Measurements from ENCODE around the gene ZKSCAN3.
A peak's percentile ranks its signal among the peaks of the same experiment; 100 is the strongest.

Gene ZKSCAN3

DNA sequence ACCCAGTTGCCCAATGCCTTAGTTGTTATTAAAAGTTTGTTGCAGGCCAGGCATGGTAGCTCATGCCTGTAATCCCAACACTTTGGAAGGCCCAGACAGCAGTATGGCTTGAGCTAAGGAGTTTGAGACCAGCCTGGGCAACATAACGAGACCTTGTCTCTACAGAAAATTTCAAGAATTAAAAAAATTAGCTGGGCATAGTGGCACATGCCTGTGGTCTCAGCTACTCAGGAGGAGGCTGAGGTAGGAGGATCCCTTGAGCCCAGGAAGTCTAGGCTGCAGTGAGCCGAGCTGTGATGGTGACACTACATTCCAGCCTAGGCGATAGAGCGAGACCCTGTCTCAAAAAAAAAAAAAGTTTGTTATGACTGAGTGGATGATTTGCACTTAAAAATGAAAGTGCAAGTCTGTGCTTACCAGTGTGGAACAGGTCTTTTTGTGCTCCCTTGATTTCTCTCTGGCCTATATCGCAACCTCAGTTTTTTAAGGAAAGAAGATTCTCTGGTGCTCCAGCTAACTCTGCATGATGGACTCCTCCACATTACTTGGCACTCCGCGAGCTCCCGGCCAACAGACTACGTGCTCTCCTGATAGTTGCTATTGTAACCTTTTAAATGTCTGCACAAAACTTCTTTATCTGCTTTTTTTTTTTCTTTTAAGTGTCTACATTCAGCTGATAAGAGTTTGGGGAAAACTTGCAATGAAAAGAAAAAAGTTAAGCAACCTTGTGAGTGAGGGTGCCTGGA lies 22.1 kb downstream of the ZKSCAN3 start:
- no peak overlapping the region for H3K27ac Mint-ChIP-seq
- H3K4me3 Mint-ChIP-seq, result peak overlapping the region in 1 of 2 donors; percentile 39
- peaks cover 13 to 16% of the 10 kb centered on the region in 2 donors for H3K36me3 Mint-ChIP-seq
- no peaks in the 10 kb centered on the region for H3K27me3 Mint-ChIP-seq
- peak; percentile 82 to 87 for ATAC-seq (replicated peaks)
- H3K9me3 Mint-ChIP-seq, result no peaks in the 10 kb centered on the region
- no peak for DNase-seq
- peaks cover 8 to 20% of the 10 kb centered on the region in 2 donors for H3K4me1 Mint-ChIP-seq

DNA sequence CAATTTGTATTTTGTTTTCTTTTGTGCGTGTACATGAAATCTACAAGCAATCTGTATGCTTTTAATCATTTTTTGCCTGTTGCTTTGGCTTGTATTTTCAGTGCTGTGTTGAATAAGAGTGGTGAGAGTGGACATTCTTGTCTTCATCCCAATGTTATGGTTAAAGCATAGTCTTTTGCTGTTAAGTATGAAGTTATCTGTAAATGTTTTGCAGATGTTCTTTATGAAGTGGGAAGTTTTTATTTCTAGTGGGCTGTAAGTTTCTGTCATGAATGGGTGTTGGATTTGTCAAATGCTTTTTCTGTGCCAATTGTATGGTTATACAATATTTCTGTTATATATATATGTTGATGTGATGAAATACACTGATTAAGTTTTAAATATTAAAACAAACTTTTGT lies 24.2 kb downstream of the ZKSCAN3 start:
- no peak for DNase-seq

DNA sequence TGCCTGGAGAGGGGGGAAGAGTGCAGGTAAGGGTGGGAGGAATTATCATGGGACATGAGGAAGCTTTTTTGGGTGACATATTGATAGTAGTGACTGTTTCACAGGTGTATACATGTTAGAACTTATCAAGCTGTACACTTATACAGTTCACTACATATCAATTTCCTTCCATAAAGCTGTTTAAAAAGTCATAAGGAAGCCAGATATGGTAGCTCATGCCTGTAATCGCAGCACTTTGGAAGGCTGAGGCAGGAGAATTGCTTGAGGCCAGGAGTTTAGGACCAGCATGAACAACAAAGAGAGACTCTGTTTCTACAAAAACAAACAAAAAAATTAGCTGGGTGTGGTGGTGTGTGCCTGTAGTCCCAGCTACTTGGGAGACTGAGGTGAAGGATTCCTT lies 28.1 kb downstream of the ZKSCAN3 start:
- Mint-ChIP-seq H3K9me3 (peaks cover 0 to 5% of the 10 kb centered on the region in 2 donors), H3K4me1 (peaks cover 10 to 22% of the 10 kb centered on the region in 2 donors), H3K27me3 (no peaks in the 10 kb centered on the region), H3K27ac (no peak overlapping the region), H3K4me3 (no peak overlapping the region), H3K36me3 (peaks cover 36 to 42% of the 10 kb centered on the region in 2 donors)
- DNase-seq (no peak), ATAC-seq (replicated peaks) (no peak)

More for the DNA sequence above, 24.2 kb downstream of the ZKSCAN3 start:
- Mint-ChIP-seq H3K4me1 (peaks cover 5 to 10% of the 10 kb centered on the region in 2 donors), H3K4me3 (no peak overlapping the region), H3K9me3 (peaks cover 0 to 3% of the 10 kb centered on the region in 2 donors), H3K27ac (no peak overlapping the region), H3K27me3 (no peaks in the 10 kb centered on the region), H3K36me3 (peaks cover 10 to 12% of the 10 kb centered on the region in 2 donors)
- ATAC-seq (replicated peaks), result no peak

DNA sequence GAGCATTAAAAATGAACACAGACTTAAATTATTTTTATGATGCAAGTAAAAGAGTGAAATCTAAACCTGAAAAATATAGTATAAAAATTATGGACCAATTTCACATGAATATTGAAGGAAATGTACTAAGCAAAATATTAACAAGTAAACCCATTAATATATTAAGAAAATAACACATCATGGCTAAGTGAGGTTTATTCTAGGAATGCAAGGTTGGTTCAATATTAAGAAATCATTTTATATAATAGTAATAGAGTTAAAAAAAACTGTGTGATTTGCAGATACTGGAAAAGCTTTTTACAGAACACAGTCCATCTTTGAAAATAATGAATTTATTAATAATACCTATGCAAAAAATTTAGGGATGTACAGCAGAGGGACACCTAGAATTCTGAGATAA lies 28.9 kb downstream of the ZKSCAN3 start:
- H3K9me3 Mint-ChIP-seq, result peaks cover 0 to 8% of the 10 kb centered on the region in 2 donors
- H3K36me3 Mint-ChIP-seq, result peaks cover 39 to 48% of the 10 kb centered on the region in 2 donors
- H3K4me3 Mint-ChIP-seq, result no peak overlapping the region
- no peaks in the 10 kb centered on the region for H3K27me3 Mint-ChIP-seq
- H3K27ac Mint-ChIP-seq, result no peak overlapping the region
- H3K4me1 Mint-ChIP-seq, result peaks cover 16 to 30% of the 10 kb centered on the region in 2 donors
- DNase-seq, result no peak
- ATAC-seq (replicated peaks), result no peak

DNA sequence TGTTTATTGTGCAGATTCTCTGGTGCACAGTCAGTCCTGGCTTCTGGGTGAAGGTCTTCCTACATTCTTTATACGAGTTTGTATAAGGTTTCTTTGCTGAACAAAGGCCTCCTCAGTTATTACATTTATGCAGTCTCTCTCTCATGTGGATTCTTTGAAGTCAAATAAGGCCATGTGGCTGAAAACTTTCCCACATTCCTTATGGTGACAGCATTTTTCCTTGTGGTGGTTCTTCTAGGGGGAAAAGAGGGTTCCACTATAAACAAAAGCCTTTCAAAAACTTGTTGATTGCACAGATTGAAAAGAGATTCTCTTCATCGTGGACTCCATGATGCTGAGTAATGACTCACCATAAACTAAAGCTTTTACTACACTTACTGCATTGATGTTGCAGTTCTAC lies 30.6 kb downstream of the ZKSCAN3 start:
- ATAC-seq (replicated peaks) (no peak), DNase-seq (no peak)
- Mint-ChIP-seq H3K4me1 (peaks cover 16 to 34% of the 10 kb centered on the region in 2 donors), H3K27ac (no peak overlapping the region), H3K4me3 (no peak overlapping the region), H3K9me3 (peaks cover 0 to 8% of the 10 kb centered on the region in 2 donors), H3K36me3 (peaks cover 36 to 42% of the 10 kb centered on the region in 2 donors), H3K27me3 (no peaks in the 10 kb centered on the region)

DNA sequence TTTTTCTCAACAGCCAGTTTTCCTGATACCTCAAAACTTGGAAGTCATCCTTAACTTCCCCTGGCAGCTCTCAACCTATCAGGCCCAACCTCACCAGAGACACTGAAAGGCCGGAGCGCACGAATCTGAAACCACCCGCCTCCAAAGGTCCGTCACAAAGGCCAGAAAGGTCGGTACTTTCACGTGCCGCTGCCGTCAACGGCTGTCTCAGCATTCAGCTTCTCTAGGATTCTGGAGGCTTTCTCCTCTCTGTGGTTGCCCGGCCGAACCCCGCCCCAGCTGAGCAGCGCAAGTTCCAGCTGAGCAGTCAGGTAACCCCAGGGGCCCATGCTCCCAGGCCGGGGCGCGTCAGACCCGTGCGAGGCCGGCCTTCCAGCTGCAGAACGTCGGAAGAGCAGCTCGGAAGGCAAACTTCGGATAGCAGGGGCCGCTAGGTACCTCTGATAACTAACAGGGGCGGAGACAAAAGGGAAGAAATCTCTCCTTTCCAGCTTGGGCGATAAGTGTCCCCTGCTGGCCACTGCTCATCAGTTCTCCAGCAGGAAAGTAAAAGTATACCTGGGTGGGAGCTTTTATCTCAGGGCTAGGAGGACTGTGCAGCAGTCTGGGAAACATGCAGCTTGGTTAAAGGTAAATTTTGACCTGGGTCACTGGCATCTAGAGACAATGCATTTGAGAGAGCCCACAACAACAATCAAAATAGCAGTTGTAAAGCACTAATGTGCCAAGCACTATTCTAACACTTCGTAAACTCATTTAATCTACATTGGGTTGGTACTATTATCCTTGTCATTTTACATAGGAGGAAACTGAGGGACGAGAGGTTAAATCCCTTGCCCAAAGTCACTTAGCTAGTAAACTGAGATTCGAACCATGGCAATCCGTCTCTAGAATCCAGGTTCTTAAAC lies 33.7 kb downstream of the ZKSCAN3 start:
- H3K27ac Mint-ChIP-seq, result peak overlapping the region; percentile 99

DNA sequence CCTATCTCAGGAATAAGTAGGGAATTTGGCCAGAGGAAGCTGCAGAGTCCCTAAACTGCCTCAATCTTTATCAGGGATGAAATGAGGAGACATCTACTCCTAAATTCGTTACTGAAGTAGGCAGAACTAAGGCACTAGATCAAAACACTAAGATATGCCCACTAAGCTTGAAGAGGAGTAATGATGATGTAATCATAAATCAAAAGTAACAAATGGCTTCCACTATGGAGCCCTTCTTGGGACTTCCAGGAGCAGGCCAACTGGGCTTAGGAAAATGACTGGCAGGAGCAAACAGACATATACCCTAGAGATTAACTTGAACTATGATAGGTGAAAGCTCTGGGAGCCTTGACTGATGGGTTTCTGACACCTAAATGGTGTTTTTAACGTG lies 34.4 kb downstream of the ZKSCAN3 start:
- Mint-ChIP-seq H3K4me1 (peaks cover 15 to 34% of the 10 kb centered on the region in 2 donors), H3K4me3 (no peak overlapping the region), H3K27ac (no peak overlapping the region), H3K27me3 (no peaks in the 10 kb centered on the region), H3K9me3 (peaks cover 0 to 6% of the 10 kb centered on the region in 2 donors), H3K36me3 (peaks cover 45 to 64% of the 10 kb centered on the region in 2 donors)
- no peak for ATAC-seq (replicated peaks)
- no peak for DNase-seq

More for the DNA sequence above, 33.7 kb downstream of the ZKSCAN3 start:
- peak overlapping the region; percentile 92 to 95 for H3K4me3 Mint-ChIP-seq
- H3K36me3 Mint-ChIP-seq, result peaks cover 44 to 59% of the 10 kb centered on the region in 2 donors
- H3K27me3 Mint-ChIP-seq, result no peaks in the 10 kb centered on the region
- H3K9me3 Mint-ChIP-seq, result peaks cover 0 to 6% of the 10 kb centered on the region in 2 donors
- peak; percentile 98 to 99 for ATAC-seq (replicated peaks)
- DNase-seq, result peak; percentile 94
- peaks cover 14 to 34% of the 10 kb centered on the region in 2 donors for H3K4me1 Mint-ChIP-seq

DNA sequence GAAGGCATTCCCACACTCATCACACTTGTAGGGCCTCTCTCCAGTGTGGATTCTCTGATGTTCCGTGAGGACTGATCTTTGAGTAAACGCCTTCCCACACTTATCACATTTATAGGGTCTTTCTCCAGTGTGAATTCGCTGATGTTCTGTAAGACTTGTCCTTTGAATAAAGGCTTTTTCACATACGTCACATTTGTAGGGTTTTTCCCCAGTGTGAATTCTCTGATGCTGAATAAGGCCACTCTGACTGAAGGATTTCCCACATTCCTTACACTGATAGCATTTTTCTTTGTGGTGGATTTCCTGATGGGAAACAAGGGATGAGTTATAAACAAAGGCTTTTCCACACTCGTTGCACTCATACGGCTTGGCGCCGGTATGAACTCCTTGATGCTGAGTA lies 40.9 kb downstream of the ZKSCAN3 start:
- ATAC-seq (replicated peaks) (no peak), DNase-seq (no peak)
- Mint-ChIP-seq H3K9me3 (no peaks in the 10 kb centered on the region), H3K4me1 (peaks cover 9 to 13% of the 10 kb centered on the region in 2 donors), H3K4me3 (no peak overlapping the region), H3K36me3 (peaks cover 49 to 79% of the 10 kb centered on the region in 2 donors), H3K27ac (no peak overlapping the region), H3K27me3 (no peaks in the 10 kb centered on the region)

DNA sequence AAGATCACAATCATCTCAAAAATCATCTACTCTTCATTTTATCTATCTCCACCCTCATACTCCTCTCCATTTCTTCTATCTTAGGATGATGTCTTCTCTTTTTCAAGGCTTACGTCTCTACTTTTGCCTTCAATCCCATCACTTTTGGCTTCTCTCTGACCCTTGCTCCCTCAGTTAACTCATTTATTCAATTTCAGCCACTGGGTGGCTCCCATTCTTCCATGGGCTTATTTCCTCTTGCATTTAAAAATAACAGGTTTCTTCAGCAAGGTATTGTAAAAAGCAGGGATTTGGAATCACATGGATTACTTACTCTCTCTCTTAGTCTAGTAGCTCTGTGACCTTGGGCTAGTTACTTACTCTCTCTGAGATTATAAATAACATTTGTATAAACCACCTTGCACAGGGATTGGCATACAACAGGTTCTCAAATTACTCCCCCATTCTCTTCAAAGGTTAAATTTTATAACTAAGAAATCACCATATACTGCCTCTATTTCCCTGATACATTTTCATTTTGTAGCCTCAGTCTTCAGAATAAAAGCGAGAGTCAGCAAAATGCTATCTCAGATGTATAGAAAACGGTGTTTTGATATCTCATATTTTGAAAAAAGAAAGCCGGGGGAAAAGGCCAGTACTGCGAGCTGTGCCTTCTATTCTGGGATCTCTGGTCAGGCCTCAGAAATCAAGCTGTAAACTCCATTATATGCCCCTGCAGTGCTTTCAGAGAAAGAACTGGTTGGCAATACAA lies 44.3 kb downstream of the ZKSCAN3 start:
- no peak for ATAC-seq (replicated peaks)
- Mint-ChIP-seq H3K27ac (no peak overlapping the region), H3K4me1 (peaks cover 27 to 39% of the 10 kb centered on the region in 2 donors)

DNA sequence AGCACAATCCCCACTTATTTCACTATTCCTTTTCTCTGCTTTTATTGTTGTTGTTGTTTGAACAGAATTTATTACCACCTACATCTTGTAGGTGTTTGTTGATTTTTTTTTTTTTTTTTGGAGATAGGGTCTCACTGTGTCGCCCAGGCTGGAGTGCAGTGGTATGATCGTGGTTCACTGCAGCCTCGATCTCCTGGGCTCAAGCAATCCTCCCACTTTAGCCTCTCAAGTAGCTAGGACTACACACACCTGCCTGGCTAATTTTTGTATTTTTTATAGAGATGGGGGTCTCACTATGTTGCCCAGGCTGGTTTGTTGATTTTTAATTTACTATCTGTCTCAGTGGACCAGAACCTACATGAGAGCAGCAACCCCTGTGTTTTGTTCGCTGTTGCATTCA lies 46.2 kb downstream of the ZKSCAN3 start:
- Mint-ChIP-seq H3K9me3 (no peaks in the 10 kb centered on the region), H3K4me1 (peaks cover 27 to 47% of the 10 kb centered on the region in 2 donors), H3K27ac (no peak overlapping the region), H3K27me3 (peaks cover 0 to under 1% of the 10 kb centered on the region in 2 donors), H3K4me3 (no peak overlapping the region), H3K36me3 (peaks cover 48 to 64% of the 10 kb centered on the region in 2 donors)
- no peak for DNase-seq
- no peak for ATAC-seq (replicated peaks)

More for the DNA sequence above, 44.3 kb downstream of the ZKSCAN3 start:
- Mint-ChIP-seq H3K27me3 (no peaks in the 10 kb centered on the region), H3K36me3 (peaks cover 58 to 77% of the 10 kb centered on the region in 2 donors), H3K4me3 (no peak overlapping the region), H3K9me3 (no peaks in the 10 kb centered on the region)
- no peak for DNase-seq

DNA sequence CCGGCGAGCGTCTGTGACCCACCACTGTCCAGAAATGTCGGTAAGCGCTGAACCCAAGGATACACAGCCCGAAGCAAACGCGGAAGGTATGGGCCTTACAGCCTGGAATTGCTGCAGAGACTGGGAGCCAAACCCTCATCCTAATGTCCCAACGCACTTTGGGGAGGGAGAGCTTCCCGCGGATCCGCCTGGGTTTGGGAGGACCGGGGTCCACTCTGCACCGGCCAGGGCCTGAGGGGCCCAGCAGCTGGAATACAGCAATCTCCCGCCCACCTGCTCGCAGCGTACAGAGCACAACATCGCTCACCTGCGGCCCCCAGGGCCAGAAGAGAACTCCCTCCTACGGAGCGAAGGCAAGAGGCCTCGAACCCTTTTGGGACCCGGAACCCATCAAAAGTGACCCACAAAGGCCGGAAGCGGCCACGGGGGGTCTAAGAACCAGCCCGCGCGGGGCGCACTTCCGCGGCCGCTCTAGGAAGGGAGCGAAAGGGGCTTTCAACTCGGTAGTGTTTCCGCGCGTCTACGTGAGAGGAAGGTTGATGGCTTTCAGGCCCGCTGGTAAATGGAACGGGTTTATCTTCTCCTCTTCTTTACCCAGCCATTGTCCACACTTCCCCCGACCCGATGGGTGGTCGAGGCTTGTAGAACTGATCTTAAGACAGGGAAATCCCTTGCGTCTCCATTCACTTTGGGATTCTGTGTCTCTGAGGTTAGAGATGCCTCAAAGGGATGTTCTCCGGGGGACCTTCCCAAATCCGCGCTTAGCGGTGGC lies 49.8 kb downstream of the ZKSCAN3 start, which contains the start of gene ZSCAN12:
TSS of gene ZSCAN12 (minus strand) at position 398 of the 772 bp plus-strand sequence. CDS start 1,342 bp downstream, outside the sequence.
- Mint-ChIP-seq H3K4me3 (peak within 1 kb of the TSS; percentile 94), H3K4me1 (peaks cover 27 to 46% of the 10 kb centered on the region in 2 donors), H3K27me3 (peaks cover 19 to 29% of the 10 kb centered on the region in 2 donors), H3K27ac (peak within 1 kb of the TSS; percentile 97), H3K36me3 (peaks cover 32 to 38% of the 10 kb centered on the region in 2 donors), H3K9me3 (no peaks in the 10 kb centered on the region)
- DNase-seq (peak; percentile 85), ATAC-seq (replicated peaks) (peak; percentile 96)

DNA sequence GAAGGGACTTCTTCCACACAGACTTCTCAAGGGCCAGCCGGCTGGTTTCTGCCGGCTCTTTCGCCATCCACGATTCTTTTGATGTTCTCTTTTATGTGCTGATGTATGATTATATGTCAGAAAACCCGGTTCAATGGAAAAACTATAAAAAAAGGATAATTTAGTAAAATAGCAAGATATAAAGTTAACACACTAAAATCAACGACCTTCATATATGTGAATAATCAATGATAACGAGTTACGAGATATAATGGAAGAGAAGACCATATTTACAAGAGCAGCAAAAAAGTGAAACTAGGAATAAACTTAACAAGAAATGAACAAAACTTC lies 50.3 kb downstream of the ZKSCAN3 start:
- H3K36me3 Mint-ChIP-seq, result peaks cover 29 to 35% of the 10 kb centered on the region in 2 donors

DNA sequence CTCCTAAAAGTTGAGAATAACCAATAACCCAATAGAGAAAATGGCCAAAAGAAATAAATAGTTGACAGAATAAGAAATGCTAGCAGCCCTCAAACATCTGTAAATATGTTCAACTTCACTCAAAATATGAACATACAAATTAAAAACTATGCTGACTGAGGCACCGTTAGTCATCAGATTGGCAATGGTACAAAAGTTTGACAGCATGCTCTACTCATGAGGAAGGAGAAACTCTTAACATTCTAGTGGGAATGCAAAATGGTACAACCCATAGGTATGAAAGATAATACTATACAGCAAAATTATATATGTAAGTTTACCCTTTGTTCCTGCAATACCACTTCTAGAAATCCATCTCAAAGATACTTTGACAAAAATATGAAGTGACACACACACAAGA lies 51.4 kb downstream of the ZKSCAN3 start:
- H3K9me3 Mint-ChIP-seq, result no peaks in the 10 kb centered on the region
- ATAC-seq (replicated peaks), result no peak
- no peak overlapping the region for H3K4me3 Mint-ChIP-seq
- H3K4me1 Mint-ChIP-seq, result peaks cover 14 to 29% of the 10 kb centered on the region in 2 donors
- H3K27ac Mint-ChIP-seq, result no peak overlapping the region
- H3K36me3 Mint-ChIP-seq, result peaks cover 19 to 24% of the 10 kb centered on the region in 2 donors
- no peak for DNase-seq
- peaks cover 26 to 36% of the 10 kb centered on the region in 2 donors for H3K27me3 Mint-ChIP-seq

More for the DNA sequence above, 50.3 kb downstream of the ZKSCAN3 start:
- H3K4me3 Mint-ChIP-seq, result peak overlapping the region; percentile 94
- peaks cover 22 to 30% of the 10 kb centered on the region in 2 donors for H3K27me3 Mint-ChIP-seq
- H3K4me1 Mint-ChIP-seq, result peaks cover 24 to 40% of the 10 kb centered on the region in 2 donors
- ATAC-seq (replicated peaks) (no peak), DNase-seq (no peak)
- no peaks in the 10 kb centered on the region for H3K9me3 Mint-ChIP-seq
- H3K27ac Mint-ChIP-seq, result peak overlapping the region; percentile 97
